TTC549 (cell line): ENCODE data around the gene CCDC13.
"Not testable (repeated sequence)": the region's sequence is repeated elsewhere in the genome, so short reads cannot be mapped to it uniquely, and the experiment has no call there.

Experiments used
- FAIRE-seq: peaks from 2 replicates; lab custom pipeline; 2012; peaks lifted over from hg19 to GRCh38; lab: Jason Lieb, UNC

Gene CCDC13

GRCh38 chr3:42772670-42773408 is at the start of gene CCDC13:
CCDC13 (minus strand) TSS chr3:42773253; CDS start chr3:42758345, 14,908 bp downstream.
- FAIRE-seq: peak; percentile 69

- FAIRE-seq: no peak
Measured at GRCh38 chr3:42822828-42823227, 49.8 kb upstream of the CCDC13 start.

- no peak for FAIRE-seq
Measured at GRCh38 chr3:42820746-42821051, 47.6 kb upstream of the CCDC13 start.

GRCh38 chr3:42819351-42819965 is 46.4 kb upstream of the CCDC13 start:
- FAIRE-seq: no peak

GRCh38 chr3:42815826-42816225 is 42.8 kb upstream of the CCDC13 start:
- FAIRE-seq: no peak

- FAIRE-seq: no peak
Measured at GRCh38 chr3:42814914-42815507, 42.0 kb upstream of the CCDC13 start.

GRCh38 chr3:42814246-42814645 is 41.2 kb upstream of the CCDC13 start:
- no peak for FAIRE-seq

- FAIRE-seq: not testable (repeated sequence)
Measured at GRCh38 chr3:42811118-42811883, 38.2 kb upstream of the CCDC13 start.

GRCh38 chr3:42810706-42811105 is 37.7 kb upstream of the CCDC13 start:
- not testable (repeated sequence) for FAIRE-seq

- FAIRE-seq: no peak
Measured at GRCh38 chr3:42809202-42809601, 36.1 kb upstream of the CCDC13 start, which contains the start of gene ACKR2. ACKR2 (plus strand) TSS chr3:42809445; CDS start chr3:42864503, 55,058 bp downstream.

- FAIRE-seq: no peak
Measured at GRCh38 chr3:42807929-42808328, 34.9 kb upstream of the CCDC13 start.

GRCh38 chr3:42805141-42805821 is 32.2 kb upstream of the CCDC13 start:
- no peak for FAIRE-seq

GRCh38 chr3:42804831-42805132 is 31.7 kb upstream of the CCDC13 start:
- no peak for FAIRE-seq

- peak; percentile 85 for FAIRE-seq
Measured at GRCh38 chr3:42804106-42804830, 31.2 kb upstream of the CCDC13 start, which contains the start of gene HIGD1A. HIGD1A (minus strand) TSS chr3:42804490; CDS start chr3:42794253, 10,237 bp downstream.

GRCh38 chr3:42803414-42804105 is 30.5 kb upstream of the CCDC13 start:
- no peak for FAIRE-seq

GRCh38 chr3:42802876-42803413 is 29.9 kb upstream of the CCDC13 start:
- FAIRE-seq: no peak

- FAIRE-seq: no peak
Measured at GRCh38 chr3:42801784-42802183, 28.7 kb upstream of the CCDC13 start.

GRCh38 chr3:42801048-42801620 is 28.1 kb upstream of the CCDC13 start:
- no peak for FAIRE-seq

- no peak for FAIRE-seq
Measured at GRCh38 chr3:42800251-42800650, 27.2 kb upstream of the CCDC13 start.

GRCh38 chr3:42799376-42799775 is 26.3 kb upstream of the CCDC13 start:
- no peak for FAIRE-seq
